IPS DF 19.7 (cell line): Measurements from ENCODE around the gene ELMOD1.

Experiments
- DNase-seq: peaks from one replicate; pipeline ENCODE4 v3.0.0-alpha.2; 2013; ENCODE audit warnings: low read depth, low spot score

The ELMOD1 gene

DNA sequence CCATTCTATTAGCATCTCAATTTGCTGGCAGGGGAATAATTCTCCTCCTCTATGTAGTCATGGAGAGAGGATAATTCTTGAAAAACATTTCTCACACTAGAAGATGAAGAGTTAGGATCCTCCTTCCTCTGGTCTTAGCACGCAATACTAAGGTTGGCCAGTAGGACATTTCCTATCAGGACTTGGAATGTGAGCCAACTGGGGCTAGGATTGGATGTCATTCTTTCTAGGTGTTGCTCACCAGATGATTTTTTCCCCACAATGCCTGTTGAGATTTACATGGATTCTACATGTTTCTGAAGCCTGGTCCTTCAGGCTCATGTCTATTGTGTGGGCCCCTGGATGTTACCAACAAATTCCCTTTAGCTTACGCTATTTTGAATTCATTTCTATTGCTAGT, 92.9 kb downstream of the ELMOD1 start:
- no peak for DNase-seq

GRCh38 chr11:107688322-107688918, 97.5 kb downstream of the ELMOD1 start:
- DNase-seq, result no peak

GRCh38 chr11:107689317-107690202, 98.6 kb downstream of the ELMOD1 start:
- no peak for DNase-seq

DNA sequence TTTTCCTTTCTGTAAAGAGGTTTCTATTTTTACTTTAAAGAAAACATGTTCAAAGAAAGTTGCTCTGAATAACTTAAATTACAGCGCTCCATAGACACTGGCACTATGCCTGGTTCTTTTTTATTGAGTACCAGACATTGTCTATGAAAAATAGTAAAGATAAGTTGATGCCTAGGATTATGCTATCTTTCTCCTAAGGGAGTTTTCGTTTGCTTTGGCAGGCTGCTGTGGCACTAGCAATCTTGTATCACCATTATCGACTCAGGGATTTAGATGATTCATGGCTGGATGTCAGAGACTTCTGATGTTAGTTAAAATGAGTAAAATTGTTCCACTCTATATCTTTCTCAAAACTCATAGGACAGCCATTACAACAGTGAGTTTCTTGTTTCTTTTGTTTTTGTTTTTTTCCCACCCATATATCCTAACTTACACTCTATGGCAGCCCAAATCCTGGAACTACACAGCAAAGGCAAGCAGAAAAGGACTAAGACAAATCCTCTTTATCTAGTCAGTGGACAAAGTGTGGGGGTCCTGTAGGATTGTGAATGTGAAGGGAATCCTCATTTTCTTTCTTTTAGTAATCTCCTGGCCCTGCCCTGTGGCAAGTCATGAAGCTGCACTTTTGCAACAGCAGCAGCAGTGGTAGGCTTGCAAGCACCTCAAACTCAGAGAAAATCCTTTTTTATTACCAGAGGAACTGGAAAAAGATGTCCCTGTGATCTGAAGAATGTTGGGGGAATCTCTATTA, 100.2 kb downstream of the ELMOD1 start:
- no peak for DNase-seq

GRCh38 chr11:107695446-107695845, 104.5 kb downstream of the ELMOD1 start:
- no peak for DNase-seq

- no peak for DNase-seq
These were observed 105.2 kb downstream of the ELMOD1 start for GRCh38 chr11:107696140-107696539.

GRCh38 chr11:107697291-107697690, 106.3 kb downstream of the ELMOD1 start:
- DNase-seq, result no peak

- DNase-seq, result no peak
These were observed 108.7 kb downstream of the ELMOD1 start for GRCh38 chr11:107699371-107700285.

- no peak for DNase-seq
These were observed 111.2 kb downstream of the ELMOD1 start for GRCh38 chr11:107702109-107702660.

- no peak for DNase-seq
These were observed 111.8 kb downstream of the ELMOD1 start for GRCh38 chr11:107702723-107703122.

GRCh38 chr11:107704451-107704850, 113.5 kb downstream of the ELMOD1 start:
- no peak for DNase-seq

- DNase-seq, result no peak
These were observed 114.1 kb downstream of the ELMOD1 start for GRCh38 chr11:107705027-107705426.

DNA sequence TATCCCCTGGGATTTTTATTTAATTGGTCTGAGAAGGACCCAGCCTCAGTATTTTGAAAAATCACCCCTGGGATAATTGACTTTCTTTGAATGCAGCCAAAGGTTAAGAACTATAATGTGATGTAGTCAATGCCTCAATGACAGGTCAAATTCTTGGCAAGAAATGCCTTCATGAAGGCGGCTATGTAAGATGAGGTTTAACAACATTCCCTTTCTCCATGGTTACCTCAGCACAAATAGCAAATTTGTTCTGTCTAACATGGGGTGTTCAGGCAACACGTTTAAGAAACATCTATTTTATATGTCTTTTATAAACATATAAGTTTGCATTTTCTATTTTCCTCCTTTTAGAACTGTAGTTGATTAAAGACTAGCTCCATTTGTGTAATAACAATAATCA, 115.6 kb downstream of the ELMOD1 start:
- DNase-seq, result no peak

- DNase-seq, result no peak
These were observed 116.3 kb downstream of the ELMOD1 start for GRCh38 chr11:107707215-107707671.

- DNase-seq, result peak; percentile 35
These were observed 116.9 kb downstream of the ELMOD1 start for GRCh38 chr11:107707807-107708206.

- DNase-seq, result no peak
These were observed 117.8 kb downstream of the ELMOD1 start for GRCh38 chr11:107708792-107709191.

DNA sequence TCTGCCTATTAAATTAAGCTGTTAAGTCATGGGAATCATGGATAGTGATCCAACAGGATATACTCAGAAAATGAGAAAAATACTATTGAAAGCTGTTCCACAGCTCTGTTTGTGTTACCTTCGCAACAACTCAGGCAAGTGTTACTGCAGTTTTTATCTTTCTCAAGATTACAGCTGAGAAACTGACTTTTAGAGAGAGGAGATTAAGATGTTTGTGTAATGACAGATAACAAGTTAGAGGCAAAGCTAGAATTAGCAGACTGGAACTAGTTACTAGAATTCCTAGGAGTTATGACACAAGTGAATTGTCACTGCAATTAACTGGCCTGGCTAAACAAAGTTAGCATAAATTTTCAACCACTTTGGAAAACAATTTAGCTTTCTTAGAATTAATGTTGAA, 119.4 kb downstream of the ELMOD1 start:
- DNase-seq, result no peak

- no peak for DNase-seq
These were observed 121.2 kb downstream of the ELMOD1 start, which contains the start of gene SLN for GRCh38 chr11:107711861-107712755. Gene SLN (minus strand): TSS chr11:107712056.

- no peak for DNase-seq
These were observed 122.1 kb downstream of the ELMOD1 start for GRCh38 chr11:107713009-107713408.
